Testis (tissue), 3 donors: ENCODE results near the gene THSD4. TPM values are rescaled to one million over a fixed set of nuclear protein-coding genes. Genes with fewer than 3 reads are reported as not detected.

Source experiments
- DNase-seq: peaks from one replicate; pipeline ENCODE4 v3.0.0-alpha.2; 2019
- H3K27ac ChIP-seq, 2 donors: fragments of 200-600 bp; sonication (generic); one replicate each; pipeline ENCODE4 v1.5.1; 2019
- H3K27me3 ChIP-seq: fragments of 200-600 bp; sonication (generic); one replicate; pipeline ENCODE4 v1.5.1; 2019
- H3K36me3 ChIP-seq: fragments of 200-600 bp; sonication (generic); one replicate; pipeline ENCODE4 v1.5.1; 2017; ENCODE audit warnings: low read depth; ENCODE audit errors: missing control alignments
- H3K4me1 ChIP-seq: fragments of 200-600 bp; sonication (generic); one replicate; pipeline ENCODE4 v1.5.1; 2019
- H3K4me3 ChIP-seq, 2 donors: fragments of 200-600 bp; sonication (generic); one replicate each; pipeline ENCODE4 v1.5.1; 2017 to 2019
- H3K9me3 ChIP-seq: fragments of 200-600 bp; sonication (generic); one replicate; pipeline ENCODE4 v1.5.1; 2017
- CTCF ChIP-seq, 3 experiments: fragments of 450-650 bp in 2 of 3; fragments of 200-600 bp in 1 of 3; sonication (generic) in 1 of 3; IDR thresholded peaks; one replicate each; pipeline ENCODE4 v1.5.1; 2016 to 2019; ENCODE audit warnings: antibody characterized with exemption in 3 of 3, mild to moderate bottlenecking in 2 of 3, moderate library complexity in 1 of 3
- POLR2A ChIP-seq: fragments of 450-650 bp; IDR thresholded peaks from one replicate; pipeline ENCODE4 v1.6.1; 2017; ENCODE audit warnings: antibody characterized with exemption, mild to moderate bottlenecking, moderate library complexity
- WGBS, 2 donors: methylation state at CpG; one replicate each; pipeline ENCODE4 v1.1.5; 2018; 5-methylcytosine and 5-hydroxymethylcytosine counted together
- intact Hi-C: fragments of 100-400 bp; cut with DNase I; formaldehyde crosslinking; loops from one replicate; pipeline ENCODE4 v1.15.1; 2023; ENCODE audit warnings: low total_unique reads
- polyA plus RNA-seq: library from polyadenylated mRNA; stranded (reverse); fragments of 350-450 nt; fragmentation: Illumina TruSeq; extraction: RNeasy Lipid Tissue Mini Kit (QIAGEN cat#74804); gene quantifications from one replicate; pipeline ENCODE4 v1.2.3, GENCODE V29; 2014; ENCODE audit warnings: low read depth, low replicate concordance; ENCODE audit not compliant: insufficient read depth
- total RNA-seq, 2 donors: library from RNA; depleted of rRNA; stranded (reverse); fragments of >200 nt; gene quantifications; one replicate each; pipeline ENCODE4 v1.2.3, GENCODE V29; 2016

THSD4 gene
- total and polyA plus RNA-seq, 3 donors from 2014 or later: 14.3 to 21.5 (median 18.2) TPM

GRCh38 chr15:71143373-71144310, 28.4 kb downstream of the THSD4 start:
- intact Hi-C loops: no loop called here
- H3K36me3 ChIP-seq: no peaks in the 10 kb centered on the region
- peak; percentile 61 for DNase-seq
- H3K27me3 ChIP-seq: no peaks in the 10 kb centered on the region
- H3K27ac ChIP-seq: no peak overlapping the region
- TF ChIP-seq CTCF (IDR thresholded peaks at IDR 0.05) (no peak), POLR2A (no peak)
- H3K4me3 ChIP-seq: no peak overlapping the region
- peaks cover 16% of the 10 kb centered on the region for H3K4me1 ChIP-seq
- WGBS, 2 donors: 43 to 49% methylated on average over 10 of the region's 10 CpGs
- no peaks in the 10 kb centered on the region for H3K9me3 ChIP-seq

- H3K27ac ChIP-seq: no peak overlapping the region
- DNase-seq: no peak
- intact Hi-C loops: no loop called here
- H3K9me3 ChIP-seq: no peaks in the 10 kb centered on the region
- no peak for TF ChIP-seq CTCF (IDR thresholded peaks at IDR 0.05)
- TF ChIP-seq POLR2A: no peak
- H3K4me3 ChIP-seq: no peak overlapping the region
- H3K27me3 ChIP-seq: no peaks in the 10 kb centered on the region
- no peaks in the 10 kb centered on the region for H3K36me3 ChIP-seq
- peaks cover 16% of the 10 kb centered on the region for H3K4me1 ChIP-seq
- 87 to 89% methylated on average over 2 of the region's 2 CpGs for WGBS, 2 donors
Observed at GRCh38 chr15:71145648-71146047, 30.4 kb downstream of the THSD4 start.

GRCh38 chr15:71146580-71146982, 31.3 kb downstream of the THSD4 start:
- TF ChIP-seq CTCF (IDR thresholded peaks at IDR 0.05): no peak
- no peak for TF ChIP-seq POLR2A
- intact Hi-C loops: no loop called here
- Histone ChIP-seq H3K27me3 (no peaks in the 10 kb centered on the region), H3K27ac (no peak overlapping the region), H3K36me3 (no peaks in the 10 kb centered on the region), H3K9me3 (no peaks in the 10 kb centered on the region), H3K4me1 (peaks cover 16% of the 10 kb centered on the region), H3K4me3 (no peak overlapping the region)
- WGBS, 2 donors: 77 to 92% methylated on average over 4 of the region's 4 CpGs
- no peak for DNase-seq

GRCh38 chr15:71148048-71148447, 32.8 kb downstream of the THSD4 start:
- Histone ChIP-seq H3K27ac (no peak overlapping the region), H3K4me3 (no peak overlapping the region), H3K9me3 (no peaks in the 10 kb centered on the region), H3K27me3 (no peaks in the 10 kb centered on the region), H3K36me3 (no peaks in the 10 kb centered on the region), H3K4me1 (peaks cover 16% of the 10 kb centered on the region)
- TF ChIP-seq CTCF (IDR thresholded peaks at IDR 0.05) (no peak), POLR2A (no peak)
- 71 to 79% methylated on average over 6 of the region's 6 CpGs for WGBS, 2 donors
- intact Hi-C loops: no loop called here
- no peak for DNase-seq
